Heart left ventricle (tissue), 16 donors: ENCODE results near the gene POLR1A. TPM values are rescaled to one million over a fixed set of nuclear protein-coding genes. Genes with fewer than 3 reads are reported as not detected.

Experiments
- ATAC-seq, 4 donors: fragments of 200-7000 bp; cut with Tn5 transposase; one replicate each; pipeline ENCODE4 v1.9.1; 2020 to 2022; ENCODE audit warnings: moderate library complexity in 4 of 4, mild to moderate bottlenecking in 3 of 4, moderate number of reproducible peaks in 1 of 4
- DNase-seq, 5 donors: peaks; one replicate each; pipeline ENCODE4 v3.0.0-alpha.2; 2020
- H3K27ac ChIP-seq, 12 donors: fragments of 200-600 bp; sonication (generic) in 4 of 12; one replicate each; pipeline versions ENCODE4 v1.5.0 to v1.8.0; 2016 to 2022; ENCODE audit warnings: mild to moderate bottlenecking in 2 of 12
- H3K27me3 ChIP-seq, 9 donors: fragments of 200-600 bp; sonication (generic) in 2 of 9; one replicate each; pipeline versions ENCODE4 v1.5.1 to v1.8.0; 2016 to 2022; ENCODE audit warnings: mild to moderate bottlenecking in 3 of 9
- H3K36me3 ChIP-seq, 9 donors: fragments of 200-600 bp; sonication (generic) in 2 of 9; one replicate each; pipeline versions ENCODE4 v1.5.0 to v1.8.0; 2018 to 2022; ENCODE audit warnings: mild to moderate bottlenecking in 2 of 9
- H3K4me1 ChIP-seq, 12 donors: fragments of 200-600 bp; sonication (generic) in 4 of 12; one replicate each; pipeline versions ENCODE4 v1.5.0 to v1.8.0; 2016 to 2022; ENCODE audit warnings: mild to moderate bottlenecking in 3 of 12
- H3K4me3 ChIP-seq, 12 donors: fragments of 200-600 bp; sonication (generic) in 4 of 12; one replicate each; pipeline versions ENCODE4 v1.5.0 to v1.8.0; 2017 to 2022; ENCODE audit warnings: mild to moderate bottlenecking in 9 of 12, moderate library complexity in 4 of 12
- H3K9me3 ChIP-seq, 12 donors: fragments of 200-600 bp; sonication (generic) in 4 of 12; one replicate each; pipeline versions ENCODE4 v1.5.0 to v1.8.0; 2016 to 2022; ENCODE audit warnings: mild to moderate bottlenecking in 1 of 12
- POLR2A ChIP-seq, 2 donors: fragments of 450-650 bp; IDR thresholded peaks; one replicate each; pipeline ENCODE4 v1.6.1; 2017; ENCODE audit warnings: antibody characterized with exemption in 2 of 2, mild to moderate bottlenecking in 2 of 2, moderate library complexity in 2 of 2
- WGBS, 4 donors: extraction: QIAGEN DNeasy Blood & Tissue Kit in 2 of 4; methylation state at CpG; one replicate each; pipeline versions ENCODE4 v1.1.5 to v1.1.7; 2013 to 2018; 5-methylcytosine and 5-hydroxymethylcytosine counted together
- intact Hi-C, 10 donors: fragments of 100-400 bp; cut with DNase I; formaldehyde crosslinking; loops; one replicate each; pipeline versions ENCODE4 v1.11.1 to v1.14.2; 2022
- polyA plus RNA-seq, 2 donors: library from polyadenylated mRNA; stranded (reverse); fragments of 200-250 nt; gene quantifications; one replicate each; pipeline ENCODE4 v1.2.3, GENCODE V29; 2013
- total RNA-seq, 9 donors: library from RNA; depleted of rRNA in 2 of 9; stranded (reverse); fragments of >200 nt in 2 of 9; fragmentation: NEBNext Ultra II Directional in 3 of 9; extraction: Animal tissue kit (Norgen Biotek cat#: 25700) in 3 of 9; gene quantifications; one replicate each; pipeline versions ENCODE4 v1.1.0 to v1.2.4, GENCODE V29; 2016 to 2023
- TF ChIP-seq, protein P1 (sequence below), 12 donors: fragments of 200-600 bp; sonication (generic) in 4 of 12; IDR thresholded peaks; one replicate each; pipeline versions ENCODE4 v1.5.0 to v1.8.0; 2018 to 2022; ENCODE audit warnings: antibody characterized with exemption in 12 of 12, mild to moderate bottlenecking in 5 of 12
- donor health status: ischemic (EF 13 %, LVEDD 7.1; RV severe dilation, severe dysfunction).
- donor health status: healthy with polysubstance abuse.
- donor health status: DM: no; HTN: yes; CAD: no.
- donor health status: DM: no; HTN: no; CAD: no.
- donor health status: ischemic (EF 25% LVEDD 6.9; RV normal size, moderate dysfunction).
- donor health status: ischemic (EF 25% LVEDD 5.7; RV mildly dilated, moderate dysfunction).
- donor health status: healthy.
- donor health status: DM: yes; HTN: yes; CAD: no.
- donor health status: ischemic (EF 35%, LVEDD 5.7; RV mildly dilated, moderate dysfunction).
- donor health status: nonischemic (EF 11% LVEDD 7.7; RV severe dilation, severe dysfunction).
- donor health status: DM: yes; HTN: yes; CAD: no.
- donor health status: PGD.
- donor health status: ischemic (EF 29% LVEDD 5.4; RV normal size, mild dysfunction).
- donor health status: nonischemic (EF 23%, LVEDD 6.1; RV moderate dilation, normal function).

POLR1A gene
- total and polyA plus RNA-seq, 11 donors, result 4.2 to 25.4 (median 17.7) TPM

DNA sequence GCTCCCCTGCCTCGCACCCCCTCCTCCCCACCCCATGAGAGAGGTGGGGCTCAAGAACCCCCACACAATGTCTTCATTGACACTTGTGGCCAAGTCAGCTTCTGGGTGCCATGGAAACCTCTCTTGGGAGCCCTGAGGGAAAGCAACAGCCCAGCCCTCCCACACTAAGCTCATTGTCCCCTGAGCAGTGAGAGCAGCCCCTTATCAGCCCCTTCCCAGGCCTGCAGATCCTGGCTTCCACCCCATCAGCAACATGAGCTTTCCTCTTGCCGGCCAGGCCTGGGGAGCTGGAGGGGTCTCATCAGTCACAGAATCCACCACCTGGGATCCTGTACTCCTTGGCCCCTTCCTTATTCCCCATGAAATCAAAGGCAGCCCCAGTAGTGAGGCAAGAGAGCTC, 109.1 kb downstream of the POLR1A start:
- Histone ChIP-seq H3K27me3 (no peaks in the 10 kb centered on the region), H3K27ac (peak overlapping the region in 10 of 12 donors; percentile 53 to 87 (median 72)), H3K4me3 (no peak overlapping the region), H3K36me3 (no peaks in the 10 kb centered on the region), H3K4me1 (peaks cover 3 to 90% (median 59%) of the 10 kb centered on the region in 12 donors), H3K9me3 (peaks cover 0 to 3% (median 0%) of the 10 kb centered on the region in 12 donors)
- ATAC-seq (peak in 1 of 4 donors; percentile 6), DNase-seq (peak in 2 of 5 donors; percentile 22 to 48)
- 41 to 70% (median 65%) methylated on average over 2 of the region's 2 CpGs for WGBS, 4 donors
- intact Hi-C loops, result no loop called here
- no peak for TF ChIP-seq POLR2A (IDR thresholded peaks at IDR 0.05)
- TF ChIP-seq, protein P1, sequence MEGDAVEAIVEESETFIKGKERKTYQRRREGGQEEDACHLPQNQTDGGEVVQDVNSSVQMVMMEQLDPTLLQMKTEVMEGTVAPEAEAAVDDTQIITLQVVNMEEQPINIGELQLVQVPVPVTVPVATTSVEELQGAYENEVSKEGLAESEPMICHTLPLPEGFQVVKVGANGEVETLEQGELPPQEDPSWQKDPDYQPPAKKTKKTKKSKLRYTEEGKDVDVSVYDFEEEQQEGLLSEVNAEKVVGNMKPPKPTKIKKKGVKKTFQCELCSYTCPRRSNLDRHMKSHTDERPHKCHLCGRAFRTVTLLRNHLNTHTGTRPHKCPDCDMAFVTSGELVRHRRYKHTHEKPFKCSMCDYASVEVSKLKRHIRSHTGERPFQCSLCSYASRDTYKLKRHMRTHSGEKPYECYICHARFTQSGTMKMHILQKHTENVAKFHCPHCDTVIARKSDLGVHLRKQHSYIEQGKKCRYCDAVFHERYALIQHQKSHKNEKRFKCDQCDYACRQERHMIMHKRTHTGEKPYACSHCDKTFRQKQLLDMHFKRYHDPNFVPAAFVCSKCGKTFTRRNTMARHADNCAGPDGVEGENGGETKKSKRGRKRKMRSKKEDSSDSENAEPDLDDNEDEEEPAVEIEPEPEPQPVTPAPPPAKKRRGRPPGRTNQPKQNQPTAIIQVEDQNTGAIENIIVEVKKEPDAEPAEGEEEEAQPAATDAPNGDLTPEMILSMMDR (IDR thresholded peaks at IDR 0.05), result no peak

DNA sequence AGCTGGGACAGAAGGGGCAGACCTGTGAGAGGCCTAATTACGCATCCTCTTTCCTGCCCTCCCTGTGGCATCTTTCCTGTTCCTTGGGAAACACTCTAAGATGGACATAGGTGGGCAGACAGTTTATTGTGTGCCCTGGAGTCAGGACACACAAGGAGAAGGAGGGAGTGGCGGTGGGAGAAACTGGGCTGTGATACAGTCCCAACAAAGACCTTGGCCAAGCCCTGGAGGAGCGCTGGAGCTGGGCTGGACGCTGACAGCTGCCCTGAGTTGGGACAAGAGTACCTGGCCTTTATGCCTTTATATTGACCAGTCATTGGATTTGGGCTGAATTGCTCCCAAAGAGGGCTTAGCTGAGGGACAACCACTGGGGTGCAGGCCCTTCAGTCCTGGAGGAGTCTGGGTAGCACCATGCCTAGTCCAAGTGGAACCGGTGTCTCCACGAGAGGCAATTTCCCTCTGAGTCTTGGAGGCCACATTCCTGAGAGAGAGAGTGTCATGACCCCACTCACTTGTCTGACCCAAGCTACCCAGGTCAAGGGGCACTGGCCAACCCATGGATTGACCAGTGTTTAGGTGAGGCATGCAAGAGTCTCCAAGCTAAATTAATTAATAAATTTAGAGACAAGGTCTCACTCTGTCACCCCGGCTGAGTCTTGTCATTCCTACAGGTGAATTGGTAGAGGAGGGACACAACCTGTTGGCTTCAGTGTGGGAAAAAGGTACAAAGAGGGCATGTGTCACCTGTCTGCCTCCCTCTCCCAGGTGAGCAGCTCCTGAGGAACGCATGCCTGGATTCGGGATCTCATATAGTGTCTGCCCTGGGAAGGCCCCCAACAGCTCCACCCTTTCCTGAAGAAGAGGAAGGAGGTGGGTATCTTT, 109.8 kb downstream of the POLR1A start:
- ATAC-seq (no peak), DNase-seq (no peak)
- Histone ChIP-seq H3K27ac (peak overlapping the region in 7 of 12 donors; percentile 67 to 87 (median 78)), H3K4me3 (no peak overlapping the region), H3K9me3 (peaks cover 0 to 3% (median 0%) of the 10 kb centered on the region in 12 donors), H3K4me1 (peaks cover 3 to 84% (median 59%) of the 10 kb centered on the region in 12 donors), H3K36me3 (no peaks in the 10 kb centered on the region), H3K27me3 (no peaks in the 10 kb centered on the region)
- no peak for TF ChIP-seq POLR2A (IDR thresholded peaks at IDR 0.05)
- TF ChIP-seq, protein P1 (IDR thresholded peaks at IDR 0.05), result no peak
- intact Hi-C loops, result no loop called here
- 77 to 90% (median 87%) methylated on average over 9 of the region's 9 CpGs for WGBS, 4 donors

DNA sequence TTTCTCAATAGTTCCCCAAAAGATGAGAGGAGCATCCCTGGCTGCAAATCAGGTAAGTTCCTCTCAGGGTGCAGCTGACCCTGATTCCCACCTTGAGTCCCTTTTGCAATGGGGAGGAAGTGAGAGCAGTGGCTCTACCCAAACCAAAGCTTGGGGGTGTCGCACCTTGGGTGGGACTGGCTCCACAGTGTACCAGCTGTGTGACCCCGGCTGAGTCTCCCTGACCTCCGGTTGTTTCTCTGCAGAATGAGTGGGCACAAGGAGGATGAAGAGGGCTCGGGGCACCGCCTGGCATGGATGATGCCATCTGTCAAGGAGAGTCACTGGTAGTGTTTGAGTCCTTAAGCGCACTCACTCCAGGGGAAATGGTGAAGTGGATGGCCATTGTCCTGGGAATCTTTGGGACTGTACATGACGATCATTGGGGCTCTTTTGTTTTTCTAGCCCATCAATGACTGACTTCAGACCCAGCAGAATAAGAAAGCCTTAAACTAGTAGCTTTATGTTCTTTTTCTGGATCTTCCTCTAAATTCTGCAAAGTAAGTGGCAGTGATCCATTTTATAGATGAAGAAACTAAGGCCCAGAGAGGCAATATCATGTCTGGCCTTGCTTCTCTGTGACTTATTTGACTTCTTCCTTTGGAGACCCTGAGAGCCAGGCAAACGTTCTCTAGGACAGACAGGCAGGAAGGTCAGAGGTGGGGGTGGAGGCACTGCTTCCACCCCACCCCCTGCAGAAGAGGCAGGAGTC, 110.6 kb downstream of the POLR1A start:
- Histone ChIP-seq H3K4me1 (peaks cover 3 to 76% (median 54%) of the 10 kb centered on the region in 12 donors), H3K9me3 (peaks cover 0 to 1% (median 0%) of the 10 kb centered on the region in 12 donors), H3K4me3 (no peak overlapping the region), H3K27me3 (no peaks in the 10 kb centered on the region), H3K36me3 (no peaks in the 10 kb centered on the region), H3K27ac (peak overlapping the region in 1 of 12 donors; percentile 87)
- no peak for DNase-seq
- no peak for TF ChIP-seq POLR2A (IDR thresholded peaks at IDR 0.05)
- TF ChIP-seq, protein P1 (IDR thresholded peaks at IDR 0.05), result no peak
- intact Hi-C loops, result no loop called here
- ATAC-seq, result no peak
- 77 to 89% (median 79%) methylated on average over 8 of the region's 8 CpGs for WGBS, 4 donors

DNA sequence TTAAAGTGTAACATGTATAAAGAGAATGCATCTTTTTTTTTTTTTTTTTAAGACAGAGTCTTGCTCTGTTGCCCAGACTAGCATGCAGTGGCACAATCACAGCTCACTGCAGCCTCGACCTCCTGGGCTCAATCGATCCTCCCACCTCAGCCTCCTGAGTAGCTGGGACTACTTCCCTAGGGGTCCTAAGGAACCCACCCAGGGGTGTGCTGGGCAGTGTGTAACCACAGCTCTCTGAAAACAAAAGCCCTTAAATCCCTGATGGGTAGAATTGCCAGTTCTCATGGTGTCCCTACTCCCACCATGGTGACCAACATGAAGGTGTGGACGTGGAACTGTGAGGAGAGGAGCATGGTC, 111.3 kb downstream of the POLR1A start:
- Histone ChIP-seq H3K27ac (peak overlapping the region in 5 of 12 donors; percentile 5 to 87 (median 19)), H3K4me3 (no peak overlapping the region), H3K27me3 (no peaks in the 10 kb centered on the region), H3K36me3 (no peaks in the 10 kb centered on the region), H3K4me1 (peaks cover 3 to 70% (median 48%) of the 10 kb centered on the region in 12 donors), H3K9me3 (no peaks in the 10 kb centered on the region)
- 86 to 95% (median 88%) methylated on average over 3 of the region's 3 CpGs for WGBS, 4 donors
- TF ChIP-seq POLR2A (IDR thresholded peaks at IDR 0.05), result no peak
- TF ChIP-seq, protein P1 (IDR thresholded peaks at IDR 0.05), result no peak
- peak in 1 of 5 donors; percentile 2 for DNase-seq
- intact Hi-C loops, result no loop called here
- no peak for ATAC-seq
